GM12874 (cell line): ENCODE measurements around the gene EME2.

Experiments used
- TF ChIP-seq, protein P1 (sequence below): IDR thresholded peaks from 2 replicates; pipeline ENCODE4 v1.5.1; 2011; ENCODE audit warnings: low read depth, mild to moderate bottlenecking, control low read depth, low read length, moderate library complexity; ENCODE audit not compliant: insufficient read depth

The EME2 gene

DNA sequence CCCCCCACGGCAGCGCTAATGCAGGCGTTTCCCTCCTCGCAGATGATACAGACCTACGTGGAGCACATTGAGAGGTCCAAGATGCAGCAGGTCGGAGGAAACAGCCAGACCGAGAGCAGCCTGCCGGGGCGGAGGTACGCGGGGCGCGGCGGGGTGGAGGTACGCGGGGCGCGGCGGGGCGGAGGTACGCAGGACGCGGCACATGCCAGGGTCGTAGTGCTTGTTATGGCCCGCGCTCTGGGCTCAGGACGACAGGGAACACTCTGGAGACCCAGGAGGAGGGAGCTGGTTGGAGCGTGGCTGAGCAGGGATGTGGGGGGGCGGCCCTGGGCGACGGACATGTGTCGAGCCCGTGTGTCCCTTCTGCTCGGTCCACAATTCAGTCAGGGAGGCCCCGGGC is 43.2 kb upstream of the EME2 start:
- TF ChIP-seq, protein P1, sequence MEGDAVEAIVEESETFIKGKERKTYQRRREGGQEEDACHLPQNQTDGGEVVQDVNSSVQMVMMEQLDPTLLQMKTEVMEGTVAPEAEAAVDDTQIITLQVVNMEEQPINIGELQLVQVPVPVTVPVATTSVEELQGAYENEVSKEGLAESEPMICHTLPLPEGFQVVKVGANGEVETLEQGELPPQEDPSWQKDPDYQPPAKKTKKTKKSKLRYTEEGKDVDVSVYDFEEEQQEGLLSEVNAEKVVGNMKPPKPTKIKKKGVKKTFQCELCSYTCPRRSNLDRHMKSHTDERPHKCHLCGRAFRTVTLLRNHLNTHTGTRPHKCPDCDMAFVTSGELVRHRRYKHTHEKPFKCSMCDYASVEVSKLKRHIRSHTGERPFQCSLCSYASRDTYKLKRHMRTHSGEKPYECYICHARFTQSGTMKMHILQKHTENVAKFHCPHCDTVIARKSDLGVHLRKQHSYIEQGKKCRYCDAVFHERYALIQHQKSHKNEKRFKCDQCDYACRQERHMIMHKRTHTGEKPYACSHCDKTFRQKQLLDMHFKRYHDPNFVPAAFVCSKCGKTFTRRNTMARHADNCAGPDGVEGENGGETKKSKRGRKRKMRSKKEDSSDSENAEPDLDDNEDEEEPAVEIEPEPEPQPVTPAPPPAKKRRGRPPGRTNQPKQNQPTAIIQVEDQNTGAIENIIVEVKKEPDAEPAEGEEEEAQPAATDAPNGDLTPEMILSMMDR = no peak

DNA sequence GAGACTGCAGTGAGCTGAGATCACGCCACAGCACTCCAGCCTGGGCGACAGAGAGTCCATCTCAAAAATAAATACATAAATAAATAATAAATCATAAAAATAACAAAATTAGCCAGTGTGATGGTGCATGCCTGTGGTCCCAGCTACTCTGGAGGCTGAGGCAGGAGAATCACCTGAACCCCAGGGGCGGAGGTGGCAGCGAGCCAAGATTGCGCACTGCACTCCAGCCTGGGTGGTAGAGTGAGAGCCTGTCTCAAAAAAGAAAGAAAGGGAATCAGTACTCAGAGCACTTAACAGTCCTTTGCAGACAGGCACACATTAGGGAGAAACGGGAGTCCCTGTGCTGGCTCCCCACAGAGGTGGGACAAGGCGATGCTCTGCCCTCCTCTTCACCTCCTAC is 41.5 kb upstream of the EME2 start:
- TF ChIP-seq, protein P1 = no peak

DNA sequence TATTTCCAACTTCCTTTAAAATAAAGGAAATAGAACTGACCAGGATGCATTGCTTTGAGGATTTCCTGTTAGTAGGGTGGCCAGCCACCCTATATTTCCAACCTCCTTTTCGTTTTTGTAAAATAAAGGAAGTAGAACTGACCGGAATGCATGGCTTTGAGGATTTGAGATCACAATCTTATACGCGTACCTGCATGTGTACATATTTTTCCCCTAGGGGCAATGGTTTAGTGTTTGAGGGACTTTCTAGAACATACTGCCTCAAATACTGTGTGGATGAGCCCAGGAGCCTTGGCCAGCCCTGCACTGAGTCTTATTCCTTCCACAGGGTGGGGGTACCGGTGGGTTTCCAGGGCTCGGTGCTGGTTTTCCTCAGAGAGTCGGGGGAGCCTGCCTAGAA is 41.0 kb upstream of the EME2 start:
- TF ChIP-seq, protein P1 = no peak

DNA sequence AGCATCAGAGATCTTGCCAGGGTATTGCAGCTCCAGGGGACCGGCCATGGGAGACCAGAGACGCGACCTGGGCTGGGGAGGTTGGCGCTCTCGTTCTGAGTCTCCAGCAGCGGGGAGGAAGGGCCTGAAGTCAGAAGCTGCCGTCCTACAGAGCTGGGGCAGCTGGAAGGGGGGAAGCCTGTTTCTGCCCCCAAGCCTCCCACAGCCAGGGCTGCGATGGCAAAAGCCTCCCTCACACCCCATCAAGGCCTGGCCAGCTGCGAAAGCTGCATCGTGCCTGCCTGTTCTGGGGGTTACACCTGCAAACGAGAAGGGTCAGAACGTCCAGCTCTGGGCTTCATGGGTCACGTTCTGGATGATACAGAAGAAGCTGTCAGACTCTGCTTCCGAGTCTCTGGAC is 40.5 kb upstream of the EME2 start:
- TF ChIP-seq, protein P1 = no peak

GRCh38 chr16:1734123-1734522 is 38.5 kb upstream of the EME2 start:
- TF ChIP-seq, protein P1 = no peak

DNA sequence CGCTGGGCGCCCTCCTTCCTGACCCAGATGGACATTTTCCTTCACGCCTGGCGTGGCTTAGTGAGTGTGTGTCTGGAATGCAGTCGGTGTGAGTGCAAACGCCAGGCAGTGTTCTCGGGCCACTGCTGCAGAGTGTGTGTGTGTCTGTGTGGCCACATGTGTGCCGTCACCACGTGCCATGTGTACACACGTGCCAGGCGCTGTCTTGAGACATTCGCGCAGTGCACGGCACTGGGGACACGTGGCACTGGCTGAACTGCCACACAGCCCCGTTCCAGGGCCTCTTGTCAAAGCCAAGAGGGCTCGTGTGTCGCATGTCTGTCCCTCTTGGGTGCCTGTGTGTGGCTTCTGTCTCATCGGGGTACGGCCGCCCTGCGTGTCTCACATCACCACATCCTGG is 37.8 kb upstream of the EME2 start:
- TF ChIP-seq, protein P1 = no peak

DNA sequence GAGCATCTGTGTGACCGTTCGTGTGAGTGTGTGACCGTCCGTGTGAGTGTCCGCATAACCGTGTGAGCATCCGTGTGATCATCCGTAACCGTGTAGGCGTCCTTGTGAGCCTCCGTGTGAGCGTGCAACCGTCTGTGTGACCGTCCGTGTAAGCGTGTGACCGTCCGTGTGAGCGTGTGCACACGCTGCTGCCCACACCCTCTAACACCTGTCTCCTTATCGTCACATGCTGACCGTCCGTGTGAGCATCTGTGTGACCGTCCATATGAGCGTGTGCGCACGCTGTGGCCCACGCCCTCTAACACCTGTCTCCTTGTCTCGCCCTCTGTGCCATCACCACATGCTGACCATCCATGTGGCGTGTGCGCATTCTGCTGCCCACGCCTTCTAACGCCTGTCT is 32.4 kb upstream of the EME2 start:
- TF ChIP-seq, protein P1 = no peak
